Activated naive CD8-positive, alpha-beta T cell treated with anti-CD3 and anti-CD28 coated beads, Interleukin-2, amount 50 U/mL, for 16 hours (primary cell): ENCODE data around the gene CD99.
"Not testable (repeated sequence)": the region's sequence is repeated elsewhere in the genome, so short reads cannot be mapped to it uniquely, and the experiment has no call there.

Experiments used
- DNase-seq: peaks from one replicate; pipeline ENCODE4 v3.0.0-alpha.2; 2020; ENCODE audit warnings: low read depth, low spot score

The CD99 gene

GRCh38 chrX:2723286-2723879 lies 32.3 kb downstream of the CD99 start:
- DNase-seq, result no peak

GRCh38 chrX:2727264-2727663 lies 36.2 kb downstream of the CD99 start:
- not testable (repeated sequence) for DNase-seq

GRCh38 chrX:2732076-2732475 lies 41.0 kb downstream of the CD99 start:
- DNase-seq, result no peak

DNA sequence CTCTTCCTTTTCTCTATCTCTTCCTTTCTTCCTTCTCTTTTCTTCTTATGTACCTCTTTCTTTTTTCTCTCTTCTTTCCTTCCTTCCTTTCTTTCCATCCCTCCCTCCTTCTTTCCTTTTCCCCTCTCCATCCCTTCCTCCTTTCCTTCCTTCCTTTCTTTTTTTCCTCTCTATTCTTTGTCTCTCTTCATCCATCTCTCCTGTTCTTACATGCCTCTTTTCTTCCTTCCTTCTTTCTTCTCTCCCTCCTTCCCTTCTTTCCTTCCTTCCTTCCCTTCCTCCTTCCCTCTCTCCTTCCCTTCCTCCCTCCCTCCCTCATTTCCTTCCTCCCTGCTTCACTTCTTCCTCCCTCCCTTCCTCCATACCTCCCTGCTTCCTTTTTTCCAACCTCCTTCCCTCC lies 41.6 kb downstream of the CD99 start:
- no peak for DNase-seq

DNA sequence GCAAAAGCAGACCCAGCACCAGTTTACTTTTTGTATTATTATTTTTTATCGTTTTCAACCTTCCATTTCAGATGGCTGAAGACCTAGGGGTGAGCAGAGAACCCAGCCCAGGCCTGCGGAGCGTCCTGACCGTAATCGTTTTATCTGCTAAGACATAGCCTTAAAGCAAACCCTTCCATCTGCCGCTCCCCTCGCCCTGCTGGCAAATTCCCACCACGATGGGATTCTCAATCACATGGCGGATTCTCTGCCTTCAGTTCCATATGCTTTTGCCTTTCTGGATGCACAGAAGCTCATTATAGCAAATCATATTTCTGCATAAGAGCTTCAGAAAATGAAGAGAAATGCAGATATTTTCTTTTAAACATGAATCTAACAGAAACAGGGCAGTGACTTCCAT lies 42.2 kb downstream of the CD99 start:
- no peak for DNase-seq

DNA sequence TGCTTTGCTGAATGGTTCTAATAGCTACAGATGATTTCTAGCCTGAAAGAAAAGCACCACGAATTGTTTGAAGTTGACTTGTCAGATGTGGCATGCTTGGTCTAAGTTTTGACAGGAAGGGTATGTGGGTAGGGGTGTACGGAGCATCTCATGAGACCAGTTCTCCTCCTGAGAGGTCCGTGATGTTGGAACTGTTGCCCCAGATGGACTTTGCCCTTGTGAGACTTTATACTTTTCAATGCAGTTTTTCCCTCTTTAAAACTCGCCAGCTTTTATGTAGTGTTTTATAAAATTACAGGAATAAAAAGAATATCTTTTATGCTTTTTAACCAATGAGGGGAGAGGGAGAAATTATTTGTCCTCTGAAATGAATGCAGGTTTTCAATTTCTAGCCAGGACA lies 44.2 kb downstream of the CD99 start:
- DNase-seq, result no peak

GRCh38 chrX:2740672-2741071 lies 49.6 kb downstream of the CD99 start:
- no peak for DNase-seq

- DNase-seq, result no peak
Observed at GRCh38 chrX:2741386-2741785, 50.3 kb downstream of the CD99 start.

DNA sequence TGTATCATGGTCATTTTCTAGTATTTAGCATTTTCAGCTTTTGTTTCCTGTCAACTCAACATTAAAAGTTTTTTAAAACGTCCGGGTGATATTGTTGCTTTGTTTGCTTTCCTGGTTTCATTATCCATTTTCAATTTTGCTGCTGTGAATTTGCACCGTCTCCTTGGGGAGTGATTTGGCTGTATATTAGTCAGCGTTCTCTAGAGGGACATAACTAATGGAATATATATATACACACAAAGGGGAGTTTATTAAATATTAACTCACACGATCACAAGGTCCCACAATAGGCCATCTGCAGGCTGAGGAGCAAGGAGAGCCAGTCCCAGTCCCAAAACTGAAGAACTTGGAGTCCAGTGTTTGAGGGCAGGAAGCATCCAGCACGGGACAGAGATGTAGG lies 55.2 kb downstream of the CD99 start:
- DNase-seq, result not testable (repeated sequence)

DNA sequence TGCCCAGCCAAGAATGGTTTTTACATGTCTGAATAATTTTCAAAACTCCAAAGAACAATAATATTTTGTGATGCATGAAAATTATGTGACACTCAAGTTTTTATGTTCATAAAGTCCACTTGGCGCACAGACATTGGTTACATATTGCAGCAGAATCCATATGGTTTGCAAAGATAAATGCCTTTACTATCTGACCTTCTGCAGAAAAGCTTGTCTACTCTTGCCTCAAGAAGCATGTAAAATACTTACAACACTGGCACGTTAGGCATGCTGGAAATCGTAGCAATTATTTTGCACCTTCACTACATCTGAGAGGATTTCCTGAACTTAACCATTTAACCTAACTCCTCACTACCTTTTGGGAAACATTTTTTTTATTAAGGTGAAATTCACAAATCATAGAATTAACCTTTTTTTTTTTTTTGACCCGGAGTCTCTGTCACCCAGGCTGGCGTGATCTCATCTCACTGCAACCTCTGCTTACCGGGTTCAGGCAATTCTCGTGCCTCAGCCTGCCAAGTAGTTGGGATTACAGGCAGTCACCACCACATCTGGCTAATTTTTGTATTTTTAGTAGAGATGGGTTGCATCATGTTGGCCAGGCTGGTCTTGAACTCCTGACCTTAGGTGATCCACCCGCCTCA lies 57.2 kb downstream of the CD99 start:
- no peak for DNase-seq

DNA sequence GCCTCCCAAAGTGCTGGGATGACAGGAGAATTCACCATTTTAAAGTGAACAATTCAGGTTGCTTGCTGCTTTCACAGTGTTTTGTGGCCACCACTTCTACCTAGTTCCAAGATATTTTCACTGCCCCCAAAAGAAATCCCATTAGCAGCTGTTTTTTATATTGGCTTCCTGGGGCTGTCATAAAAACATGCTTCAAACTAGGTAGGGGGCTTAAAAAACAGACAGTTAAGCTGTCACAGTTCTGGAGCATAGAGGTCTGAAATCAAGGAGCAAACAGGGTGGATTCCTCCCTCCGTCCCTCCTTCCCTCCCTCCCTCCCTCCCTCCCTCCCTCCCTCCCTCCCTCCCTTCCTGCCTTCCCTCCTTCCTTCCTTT lies 57.7 kb downstream of the CD99 start:
- DNase-seq, result no peak

GRCh38 chrX:2751291-2751690 lies 60.2 kb downstream of the CD99 start:
- no peak for DNase-seq

DNA sequence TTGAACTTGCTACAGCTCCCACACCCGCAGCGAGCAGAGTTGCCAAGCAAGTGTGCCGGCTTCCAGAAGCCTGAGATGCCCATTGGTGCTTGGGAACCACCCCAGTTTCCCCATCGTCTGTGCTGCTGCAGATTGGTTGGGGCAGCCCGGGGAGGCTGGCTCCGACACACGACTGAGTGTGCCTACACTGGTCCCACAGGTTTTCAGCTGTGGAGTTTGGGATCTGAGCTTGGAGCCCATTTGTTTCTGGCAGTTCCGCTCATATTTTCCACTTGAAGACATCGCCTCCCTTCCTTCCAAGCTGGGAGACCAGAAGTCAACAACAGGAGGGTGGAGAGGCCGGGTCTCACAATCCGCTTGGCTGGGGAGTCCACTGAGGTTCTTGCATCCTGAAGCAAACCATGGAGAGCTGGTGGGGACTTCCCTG lies 60.8 kb downstream of the CD99 start, which contains the start of gene XG:
Gene XG, plus strand, starts transcription at position 167 of the 427 bp plus-strand sequence. Its CDS starts 235 bp downstream, at position 402.
- not testable (repeated sequence) for DNase-seq

GRCh38 chrX:2752441-2752840 lies 61.3 kb downstream of the CD99 start:
- DNase-seq, result not testable (repeated sequence)

DNA sequence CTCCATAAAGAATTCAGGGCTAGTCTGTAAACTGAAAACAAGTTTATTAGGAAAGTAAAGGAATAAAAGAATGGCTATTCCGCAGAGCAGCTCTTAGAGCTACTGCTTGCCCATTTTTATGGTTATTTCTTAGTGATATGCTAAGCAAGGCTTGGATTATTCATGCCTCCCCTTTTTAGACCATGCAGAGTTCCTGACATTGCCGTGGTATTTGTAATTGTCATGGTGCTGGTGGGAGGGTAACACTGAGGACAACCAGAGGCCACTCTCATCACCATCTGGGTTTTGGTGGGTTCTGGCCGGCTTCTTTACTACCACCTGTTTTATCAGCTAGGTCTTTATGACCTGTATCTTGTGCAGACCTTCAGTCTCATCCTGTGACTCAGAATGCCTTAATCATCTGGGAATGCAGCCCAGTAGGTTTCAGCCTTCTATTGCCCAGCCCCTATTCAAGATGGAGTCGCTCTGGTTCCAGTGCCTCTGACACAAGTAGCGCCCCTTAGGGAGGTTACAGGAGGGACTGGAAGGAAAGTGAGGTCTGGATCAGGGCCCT lies 64.1 kb downstream of the CD99 start:
- DNase-seq, result not testable (repeated sequence)

- DNase-seq, result no peak
Observed at GRCh38 chrX:2756548-2756947, 65.5 kb downstream of the CD99 start.

- no peak for DNase-seq
Observed at GRCh38 chrX:2761246-2761645, 70.2 kb downstream of the CD99 start.

DNA sequence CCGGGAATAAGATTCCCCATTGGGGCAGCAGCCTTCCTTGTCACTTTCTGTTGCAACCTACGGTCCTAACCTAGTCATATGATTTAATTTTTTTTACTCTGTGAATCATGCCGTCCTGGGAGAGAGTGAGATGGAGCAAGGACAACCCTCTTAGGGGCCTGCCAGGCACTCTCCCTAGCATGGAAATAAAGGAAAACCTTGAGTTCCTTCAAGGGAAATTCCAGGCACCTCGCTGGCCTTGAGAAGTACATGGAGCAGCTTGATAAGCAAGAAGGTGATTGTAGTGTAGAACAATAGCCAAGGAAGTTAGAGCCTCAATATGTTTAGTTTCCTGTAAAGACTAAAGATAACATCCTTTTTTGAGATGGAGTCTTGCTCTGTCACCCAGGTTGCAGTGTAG lies 71.6 kb downstream of the CD99 start:
- not testable (repeated sequence) for DNase-seq

- not testable (repeated sequence) for DNase-seq
Observed at GRCh38 chrX:2764766-2765548, 73.9 kb downstream of the CD99 start.

DNA sequence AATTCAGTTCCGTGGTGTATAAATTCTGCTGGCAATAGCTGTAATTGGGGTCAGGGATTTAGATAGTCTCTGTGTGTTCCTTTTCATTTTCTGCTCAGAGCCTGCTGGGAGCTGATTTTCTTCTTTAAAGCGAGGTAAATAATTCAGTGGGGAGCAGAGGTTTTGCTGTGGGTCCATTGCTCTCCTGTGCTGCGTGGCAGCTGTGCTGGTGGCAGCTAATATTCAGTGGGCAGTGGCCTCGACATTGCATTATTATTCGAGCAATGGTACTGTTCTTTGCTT lies 74.4 kb downstream of the CD99 start:
- no peak for DNase-seq

DNA sequence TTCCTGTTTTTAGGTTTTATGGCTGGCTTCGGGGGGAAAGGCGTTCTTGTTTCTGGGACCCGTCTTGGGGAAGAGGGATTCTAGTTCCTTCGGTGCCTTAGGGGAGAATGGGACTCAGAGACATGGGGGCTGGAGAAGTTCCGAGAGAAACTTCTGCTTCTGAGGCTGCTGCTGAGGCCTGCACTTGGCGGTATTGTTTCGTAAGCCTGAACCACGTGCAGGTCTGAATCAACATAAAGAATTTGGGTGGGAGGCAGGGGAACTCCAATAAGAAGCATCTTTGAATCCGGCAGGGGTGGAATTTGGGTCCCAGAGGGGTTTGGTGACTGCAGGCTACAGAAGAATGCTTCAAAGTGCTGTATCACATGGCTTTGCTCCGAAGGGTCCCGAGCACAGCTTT lies 75.8 kb downstream of the CD99 start:
- DNase-seq, result no peak

DNA sequence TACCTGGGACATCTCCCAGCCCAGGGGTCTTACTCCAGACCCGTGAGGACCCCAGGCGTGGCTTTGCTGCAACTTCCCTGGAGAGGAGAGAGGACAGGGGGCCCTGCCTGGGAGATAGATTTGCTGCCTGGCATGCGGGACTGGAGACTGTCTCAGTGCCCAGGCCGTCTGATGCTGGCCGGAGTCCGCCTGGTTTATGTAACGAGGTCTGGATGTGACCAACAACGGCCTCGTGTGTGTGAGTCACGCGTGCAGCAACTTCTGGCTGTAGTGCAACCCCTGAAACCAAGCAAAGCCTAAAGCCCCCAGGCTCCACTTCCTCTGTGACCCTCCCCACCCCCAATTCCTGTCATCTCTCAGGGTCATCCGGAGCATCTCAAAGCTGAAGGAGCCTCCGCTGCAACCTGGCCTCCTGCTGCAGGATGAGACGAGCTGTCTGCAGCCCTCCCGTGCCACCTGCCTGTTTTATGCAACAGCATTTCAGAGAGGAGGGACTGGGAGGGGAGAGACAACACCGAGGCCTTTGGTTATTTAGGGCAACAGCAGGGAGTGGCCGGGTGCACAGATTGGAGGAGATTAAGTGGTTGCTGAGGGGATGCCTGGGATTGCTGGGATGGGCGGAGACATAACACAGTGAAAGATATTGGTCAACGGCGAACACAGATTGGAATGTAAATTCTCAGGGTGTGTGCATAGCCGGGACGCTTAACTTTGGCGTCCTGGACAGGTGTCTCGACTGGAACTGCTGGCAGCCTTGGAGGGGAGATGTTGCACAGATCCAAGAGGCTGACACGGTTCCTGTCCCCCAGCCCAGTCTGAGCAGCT lies 76.7 kb downstream of the CD99 start:
- no peak for DNase-seq
